H1 (cell line): Measurements from ENCODE around the gene SS18L1. TPM values are rescaled to one million over a fixed set of nuclear protein-coding genes. Genes with fewer than 3 reads are reported as not detected.

ENCODE experiments used
- CTCF ChIA-PET: fragments of 300-600 bp; sonication (Branson Sonifier 250); formaldehyde crosslinking; loops from one replicate; lab custom pipeline; 2021; ENCODE audit not compliant: partially characterized antibody; lab: Charles Lee
- POLR2A ChIA-PET: fragments of 300-600 bp; sonication (Branson Sonifier 250); formaldehyde crosslinking; loops from one replicate; lab custom pipeline; 2021; ENCODE audit warnings: inconsistent platforms; ENCODE audit not compliant: partially characterized antibody; lab: Charles Lee
- DNase-seq, 2 experiments: peaks; one replicate each; pipeline versions ENCODE4 v3.0.0 to v3.0.0-alpha.2; 2010 to 2022; ENCODE audit warnings: low spot score in 2 of 2, low read depth in 1 of 2, mixed read lengths in 1 of 2
- FAIRE-seq: peaks from 2 replicates; lab custom pipeline; 2011; peaks lifted over from hg19 to GRCh38; lab: Jason Lieb, UNC
- H2AFZ ChIP-seq: 2 replicates; pipeline ENCODE4 v1.8.1; 2012; ENCODE audit warnings: low read length, inconsistent platforms
- H2AK5ac ChIP-seq: 2 replicates; pipeline ENCODE4 v1.6.1; 2013; ENCODE audit warnings: low read depth, low read length
- H2BK120ac ChIP-seq: replicated peaks from 2 replicates; pipeline ENCODE3; 2013; ENCODE audit warnings: low read depth, low read length, inconsistent platforms
- H2BK12ac ChIP-seq: 2 replicates; pipeline ENCODE4 v1.6.1; 2013; ENCODE audit warnings: low read depth, low read length
- H2BK15ac ChIP-seq: 2 replicates; pipeline ENCODE4 v1.6.1; 2013; ENCODE audit warnings: low read length
- H2BK20ac ChIP-seq: 2 replicates; pipeline ENCODE4 v1.6.1; 2013; ENCODE audit warnings: low read length
- H2BK5ac ChIP-seq: 2 replicates; pipeline ENCODE4 v1.6.1; 2013; ENCODE audit warnings: low read depth, low read length
- H3K14ac ChIP-seq: 2 replicates; pipeline ENCODE4 v1.6.1; 2013; ENCODE audit warnings: inconsistent platforms; ENCODE audit not compliant: insufficient read length
- H3K18ac ChIP-seq: 2 replicates; pipeline ENCODE4 v1.6.1; 2013; ENCODE audit warnings: low read length; ENCODE audit errors: extremely low read depth
- H3K23ac ChIP-seq: 2 replicates; pipeline ENCODE4 v1.6.1; 2013; ENCODE audit warnings: inconsistent platforms; ENCODE audit not compliant: insufficient read length
- H3K23me2 ChIP-seq: 2 replicates; pipeline ENCODE4 v1.6.1; 2013; ENCODE audit warnings: low read depth, low read length
- H3K27ac ChIP-seq: 2 replicates; pipeline ENCODE4 v1.6.1; 2011; ENCODE audit warnings: low read depth, low read length, inconsistent platforms
- H3K27me3 ChIP-seq, 4 experiments: replicated peaks in 1 of 4; 1 replicate in 1 of 4; 2 replicates in 3 of 4; pipeline versions ENCODE4 v1.6.1 to v1.8.1; 2011 to 2013; ENCODE audit warnings: low read length in 3 of 4, mild to moderate bottlenecking in 3 of 4, inconsistent platforms in 2 of 4, mixed read lengths in 2 of 4, moderate library complexity in 1 of 4; ENCODE audit not compliant: control insufficient read depth in 3 of 4, insufficient read depth in 3 of 4; ENCODE audit errors: extremely low read depth in 1 of 4
- H3K36me3 ChIP-seq, 4 experiments: 2 replicates each; pipeline versions ENCODE4 v1.6.1 to v1.8.1; 2011 to 2013; ENCODE audit warnings: mild to moderate bottlenecking in 4 of 4, low read length in 3 of 4, moderate library complexity in 2 of 4, control low read depth in 1 of 4, inconsistent platforms in 1 of 4; ENCODE audit not compliant: insufficient read depth in 4 of 4, control insufficient read depth in 2 of 4
- H3K4ac ChIP-seq: replicated peaks from 2 replicates; pipeline ENCODE3; 2013; ENCODE audit warnings: low read length, low read depth, mixed read lengths, inconsistent platforms; ENCODE audit not compliant: insufficient read length
- H3K4me1 ChIP-seq, 4 experiments: replicated peaks in 1 of 4; 1 replicate in 1 of 4; 2 replicates in 3 of 4; pipeline versions ENCODE4 v1.6.1 to v1.8.1; 2011 to 2013; ENCODE audit warnings: low read length in 3 of 4, inconsistent platforms in 2 of 4, mixed read lengths in 1 of 4; ENCODE audit not compliant: insufficient read depth in 4 of 4, control insufficient read depth in 3 of 4
- H3K4me2 ChIP-seq, 2 experiments: 2 replicates each; pipeline versions ENCODE4 v1.6.1 to v1.8.1; 2011 to 2013; ENCODE audit warnings: low read depth in 2 of 2, low read length in 2 of 2, control low read depth in 1 of 2, inconsistent platforms in 1 of 2, mild to moderate bottlenecking in 1 of 2; ENCODE audit not compliant: insufficient read depth in 1 of 2
- H3K4me3 ChIP-seq, 4 experiments: fragments of 200-600, 300-600 bp in 1 of 4; sonication (generic), shearing (Covaris generic), sonication (Bioruptor Twin) in 1 of 4; 2 replicates each; pipeline versions ENCODE4 v1.5.1 to v1.8.1; 2011 to 2016; ENCODE audit warnings: low read length in 4 of 4, low read depth in 3 of 4, control low read depth in 2 of 4, inconsistent platforms in 2 of 4, mild to moderate bottlenecking in 2 of 4, mixed read lengths in 1 of 4, moderate library complexity in 1 of 4; ENCODE audit not compliant: insufficient read depth in 2 of 4; ENCODE audit errors: extremely low read depth in 1 of 4
- H3K56ac ChIP-seq: replicated peaks from 2 replicates; pipeline ENCODE3; 2013; ENCODE audit warnings: low read depth, mild to moderate bottlenecking, mixed read lengths, low read length, inconsistent platforms; ENCODE audit not compliant: insufficient read length
- H3K79me1 ChIP-seq: 2 replicates; pipeline ENCODE4 v1.6.1; 2013; ENCODE audit warnings: low read depth, low read length, control low read depth
- H3K79me2 ChIP-seq, 2 experiments: 2 replicates each; pipeline versions ENCODE4 v1.6.1 to v1.8.1; 2012 to 2013; ENCODE audit warnings: low read length in 2 of 2, mild to moderate bottlenecking in 2 of 2, inconsistent platforms in 1 of 2; ENCODE audit not compliant: insufficient read depth in 2 of 2, control insufficient read depth in 1 of 2
- H3K9ac ChIP-seq, 4 experiments: replicated peaks in 1 of 4; 1 replicate in 1 of 4; 2 replicates in 3 of 4; pipeline versions ENCODE4 v1.6.1 to v1.8.1; 2011 to 2013; ENCODE audit warnings: low read depth in 3 of 4, low read length in 3 of 4, control low read depth in 2 of 4, mild to moderate bottlenecking in 2 of 4, moderate library complexity in 2 of 4, inconsistent platforms in 1 of 4; ENCODE audit errors: extremely low read depth in 1 of 4
- H3K9me3 ChIP-seq, 2 experiments: 2 replicates each; pipeline versions ENCODE4 v1.6.1 to v1.8.1; 2012 to 2013; ENCODE audit warnings: mild to moderate bottlenecking in 2 of 2, moderate library complexity in 2 of 2, control low read depth in 1 of 2, inconsistent platforms in 1 of 2, low read depth in 1 of 2, low read length in 1 of 2, mixed read lengths in 1 of 2; ENCODE audit not compliant: insufficient read depth in 2 of 2
- H4K20me1 ChIP-seq, 2 experiments: replicated peaks in 1 of 2; 2 replicates each; pipeline versions ENCODE3 to v1.8.1; 2011 to 2013; ENCODE audit warnings: inconsistent platforms in 2 of 2, low read length in 2 of 2, mild to moderate bottlenecking in 1 of 2; ENCODE audit not compliant: insufficient read depth in 2 of 2, control insufficient read depth in 1 of 2
- H4K5ac ChIP-seq: 2 replicates; pipeline ENCODE4 v1.6.1; 2013; ENCODE audit warnings: low read length, low read depth, mixed read lengths, inconsistent platforms; ENCODE audit not compliant: insufficient read length
- H4K8ac ChIP-seq: 2 replicates; pipeline ENCODE4 v1.8.0; 2013; ENCODE audit warnings: mild to moderate bottlenecking, moderate library complexity, low read length, inconsistent platforms; ENCODE audit not compliant: insufficient read depth; ENCODE audit errors: extremely low read depth
- H4K91ac ChIP-seq: replicated peaks from 2 replicates; pipeline ENCODE3; 2013; ENCODE audit warnings: low read length, mixed read lengths, inconsistent platforms; ENCODE audit not compliant: insufficient read length
- CTBP2 ChIP-seq: IDR thresholded peaks from 2 replicates; pipeline ENCODE4 v1.7.0; 2011; ENCODE audit warnings: borderline replicate concordance, mild to moderate bottlenecking, moderate library complexity, mixed read lengths, low read length; ENCODE audit not compliant: insufficient read depth, insufficient read length
- KDM1A ChIP-seq: fragments of 200-600, 300-600 bp; sonication (generic); IDR thresholded peaks from 2 replicates; pipeline ENCODE4 v1.7.1; 2016; ENCODE audit warnings: mild to moderate bottlenecking, low read length, borderline replicate concordance
- KDM5A ChIP-seq: fragments of 200-600 bp; IDR thresholded peaks from 2 replicates; pipeline ENCODE4 v1.7.1; 2012; ENCODE audit warnings: mild to moderate bottlenecking, low read length, inconsistent platforms, mixed read lengths
- POLR2A ChIP-seq, 2 experiments: IDR thresholded peaks; 1 replicate in 1 of 2; 2 replicates in 1 of 2; pipeline ENCODE4 v1.6.1; 2011; ENCODE audit warnings: low read depth in 2 of 2, low read length in 2 of 2, mild to moderate bottlenecking in 2 of 2; ENCODE audit errors: control extremely low read depth in 1 of 2
- RXRA ChIP-seq: IDR thresholded peaks from 2 replicates; pipeline ENCODE4 v1.6.1; 2011; ENCODE audit warnings: low read depth, mild to moderate bottlenecking, low read length, moderate library complexity; ENCODE audit not compliant: insufficient read depth
- SAP30 ChIP-seq: fragments of 300-600 bp; sonication (generic); IDR thresholded peaks from 2 replicates; pipeline ENCODE4 v1.7.1; 2012; ENCODE audit warnings: low read length, moderate library complexity, mild to moderate bottlenecking, inconsistent platforms; ENCODE audit not compliant: insufficient read depth, insufficient replicate concordance
- SRF ChIP-seq: IDR thresholded peaks from 2 replicates; pipeline ENCODE4 v1.6.1; 2011; ENCODE audit warnings: mild to moderate bottlenecking, low read depth, low read length, moderate library complexity
- YY1 ChIP-seq: IDR thresholded peaks from 2 replicates; pipeline ENCODE4 v1.6.1; 2011; ENCODE audit warnings: low read depth, mild to moderate bottlenecking, low read length
- WGBS, 2 experiments: shearing (Covaris generic) in 1 of 2; methylation state at CpG; one replicate each; pipeline versions ENCODE4 v1.1.6 to v1.1.7; 2013 to 2015; ENCODE audit warnings: low lambda C conversion rate in 2 of 2, mixed read lengths in 2 of 2, inconsistent platforms in 1 of 2, low coverage in 1 of 2, missing lambda C conversion rate in 1 of 2; ENCODE audit not compliant: insufficient replicate concordance in 2 of 2, insufficient coverage in 1 of 2, insufficient read length in 1 of 2; ENCODE audit errors: extremely low coverage in 1 of 2, missing lambda C conversion rate in 1 of 2; 5-methylcytosine and 5-hydroxymethylcytosine counted together
- polyA plus RNA-seq, 7 experiments: library from polyadenylated mRNA; depleted of rRNA in 3 of 7; stranded (reverse) in 5 of 7; unstranded in 2 of 7; fragments of >200 nt in 5 of 7; fragments of 200-250 nt in 2 of 7; gene quantifications; 1 replicate in 5 of 7; 2 replicates in 1 of 7; 4 replicates in 1 of 7; pipeline versions ENCODE4 v1.2.1 to v1.2.3, GENCODE V29; 2011 to 2013; ENCODE audit warnings: missing spikeins in 2 of 7, mixed read lengths in 2 of 7
- total RNA-seq: library from RNA; stranded (reverse); fragmentation: NEBNext Ultra II Directional; extraction: Animal tissue kit (Norgen Biotek cat#: 25700); gene quantifications from 2 replicates; pipeline ENCODE4 v1.2.1, GENCODE V29; 2021
- TF ChIP-seq, protein P1 (sequence below), 3 experiments: IDR thresholded peaks; 1 replicate in 2 of 3; 2 replicates in 1 of 3; pipeline versions ENCODE4 v1.5.1 to v1.6.1; 2011; ENCODE audit warnings: low read length in 3 of 3, mild to moderate bottlenecking in 3 of 3, inconsistent platforms in 2 of 3, low read depth in 1 of 3, moderate library complexity in 1 of 3; ENCODE audit not compliant: insufficient read depth in 1 of 3; ENCODE audit errors: control extremely low read depth in 1 of 3

Gene SS18L1
- total and polyA plus RNA-seq, 2 of the 8 experiments (the other 6 are each of a cell fraction or from before 2014, with no cell fraction given), result 28.4 to 29.7 TPM

- Histone ChIP-seq H3K4me3 (no peak overlapping the region), H3K18ac (no peak overlapping the region), H2BK12ac (no peak overlapping the region), H3K23ac (no peak overlapping the region), H4K91ac (no peak overlapping the region), H2BK20ac (no peak overlapping the region), H3K56ac (no peak overlapping the region), H3K4me1 (no peaks in the 10 kb centered on the region), H3K23me2 (no peaks in the 10 kb centered on the region), H2BK15ac (no peak overlapping the region), H3K4ac (no peak overlapping the region), H2AFZ (no peak overlapping the region), H3K79me2 (peaks cover 0 to 9% of the 10 kb centered on the region in 2 experiments; a peak in 1 of 4 replicates), H3K9me3 (no peaks in the 10 kb centered on the region), H4K5ac (no peak overlapping the region), H3K27ac (no peak overlapping the region), H3K27me3 (no peaks in the 10 kb centered on the region), H3K9ac (no peak overlapping the region), H3K79me1 (no peaks in the 10 kb centered on the region; the same call in none of the 2 replicates), H3K14ac (no peak overlapping the region), H2BK5ac (no peak overlapping the region), H3K36me3 (peaks cover 50 to 98% (median 80%) of the 10 kb centered on the region in 4 experiments), H4K8ac (peak overlapping the region; percentile 26; the same call in 1 of the 2 replicates), H2BK120ac (no peak overlapping the region), H2AK5ac (no peak overlapping the region), H4K20me1 (peaks cover 25 to 53% of the 10 kb centered on the region in 2 experiments), H3K4me2 (no peak overlapping the region)
- DNase-seq (no peak), FAIRE-seq (no peak)
- ChIA-PET POLR2A (interaction anchor here (0.6 to 5.2 kb wide), 12 partner anchors 8 to 150 kb away, joined by 3 to 61 read pairs (median 4); partner anchors contain the start of genes LSM14B, PSMA7, SS18L1 and TAF4), CTCF (interaction anchor here (0.9 to 4.4 kb wide), 8 partner anchors 9 to 235 kb away, joined by 3 to 27 read pairs (median 6); no protein-coding TSS in a partner anchor)
- WGBS, 2 experiments, result 89% methylated on average over 28 of the region's 29 CpGs; no CpG with 5 or more reads in 1 of the 2 experiments
- TF ChIP-seq POLR2A (IDR thresholded peaks at IDR 0.05; ENCODE audit: control extremely low read depth in 1 of 2, low read depth in 2 of 2, low read length in 2 of 2), result no peak
- TF ChIP-seq SRF, result no peak
- TF ChIP-seq SAP30, result no peak
- TF ChIP-seq YY1, result no peak
- TF ChIP-seq KDM1A, result no peak
- no peak for TF ChIP-seq RXRA
- TF ChIP-seq CTBP2, result no peak
- TF ChIP-seq, protein P1, sequence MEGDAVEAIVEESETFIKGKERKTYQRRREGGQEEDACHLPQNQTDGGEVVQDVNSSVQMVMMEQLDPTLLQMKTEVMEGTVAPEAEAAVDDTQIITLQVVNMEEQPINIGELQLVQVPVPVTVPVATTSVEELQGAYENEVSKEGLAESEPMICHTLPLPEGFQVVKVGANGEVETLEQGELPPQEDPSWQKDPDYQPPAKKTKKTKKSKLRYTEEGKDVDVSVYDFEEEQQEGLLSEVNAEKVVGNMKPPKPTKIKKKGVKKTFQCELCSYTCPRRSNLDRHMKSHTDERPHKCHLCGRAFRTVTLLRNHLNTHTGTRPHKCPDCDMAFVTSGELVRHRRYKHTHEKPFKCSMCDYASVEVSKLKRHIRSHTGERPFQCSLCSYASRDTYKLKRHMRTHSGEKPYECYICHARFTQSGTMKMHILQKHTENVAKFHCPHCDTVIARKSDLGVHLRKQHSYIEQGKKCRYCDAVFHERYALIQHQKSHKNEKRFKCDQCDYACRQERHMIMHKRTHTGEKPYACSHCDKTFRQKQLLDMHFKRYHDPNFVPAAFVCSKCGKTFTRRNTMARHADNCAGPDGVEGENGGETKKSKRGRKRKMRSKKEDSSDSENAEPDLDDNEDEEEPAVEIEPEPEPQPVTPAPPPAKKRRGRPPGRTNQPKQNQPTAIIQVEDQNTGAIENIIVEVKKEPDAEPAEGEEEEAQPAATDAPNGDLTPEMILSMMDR (IDR thresholded peaks at IDR 0.05; ENCODE audit: control extremely low read depth in 1 of 3, insufficient read depth in 1 of 3, low read depth in 1 of 3, low read length in 3 of 3), result no peak
- no peak for TF ChIP-seq KDM5A
Observed at GRCh38 chr20:62133051-62133845, 10.3 kb upstream of the SS18L1 start.
